OCI-LY3 (cell line): ENCODE measurements around the gene ZNF460.

Experiments used
- EZH2phosphoT487 ChIP-seq: fragments of 200-600 bp; shearing (Covaris generic); IDR thresholded peaks from 2 replicates; pipeline ENCODE4 v1.6.1; 2018; ENCODE audit warnings: antibody characterized with exemption, mixed run types, low read depth
- TF ChIP-seq, protein P1 (sequence below): fragments of 200-600, 300-600 bp; sonication (generic); IDR thresholded peaks from 2 replicates; pipeline ENCODE4 v1.5.1; 2014; ENCODE audit warnings: antibody characterized with exemption, low read length, low read depth

DNA sequence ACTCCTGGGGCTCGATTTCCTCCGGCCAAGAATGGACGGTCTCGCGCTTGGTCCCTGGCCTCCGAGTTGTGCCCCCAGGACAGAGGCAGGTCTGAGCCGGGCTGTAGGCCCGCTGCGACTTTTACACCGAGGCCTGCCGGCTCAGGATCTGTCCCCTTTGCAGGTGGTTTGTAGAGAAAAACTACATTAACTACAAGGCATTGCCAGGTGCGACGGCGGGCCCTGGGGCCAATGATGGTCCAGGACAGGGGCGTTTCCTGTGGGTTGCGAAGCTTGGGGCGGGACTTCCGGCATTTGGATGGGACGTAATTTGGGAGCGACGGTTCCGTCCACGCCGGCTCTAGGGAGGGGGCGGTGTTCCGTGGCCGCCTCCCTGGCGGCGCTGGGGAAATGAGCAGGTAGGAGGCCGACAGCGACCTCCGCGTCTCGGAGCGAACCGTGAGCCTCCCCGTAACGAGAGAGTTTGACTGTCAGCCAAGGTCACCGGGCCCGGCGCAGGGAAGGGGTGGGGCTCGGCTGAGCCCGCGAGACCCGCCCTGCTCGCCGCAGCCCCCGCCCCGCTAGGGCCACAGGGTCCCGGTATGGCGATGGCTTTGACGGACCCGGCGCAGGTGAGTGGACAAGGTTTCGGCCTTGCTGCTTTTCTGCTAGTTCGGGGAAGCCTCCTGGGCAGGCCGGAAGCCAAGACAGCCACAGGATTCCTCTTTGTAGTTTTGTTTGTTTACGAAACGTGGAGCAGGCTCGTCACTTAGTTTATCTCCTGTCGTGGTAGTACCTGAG, 39.8 kb upstream of the ZNF460 start, which contains the start of gene ZNF805:
- TF ChIP-seq, protein P1, sequence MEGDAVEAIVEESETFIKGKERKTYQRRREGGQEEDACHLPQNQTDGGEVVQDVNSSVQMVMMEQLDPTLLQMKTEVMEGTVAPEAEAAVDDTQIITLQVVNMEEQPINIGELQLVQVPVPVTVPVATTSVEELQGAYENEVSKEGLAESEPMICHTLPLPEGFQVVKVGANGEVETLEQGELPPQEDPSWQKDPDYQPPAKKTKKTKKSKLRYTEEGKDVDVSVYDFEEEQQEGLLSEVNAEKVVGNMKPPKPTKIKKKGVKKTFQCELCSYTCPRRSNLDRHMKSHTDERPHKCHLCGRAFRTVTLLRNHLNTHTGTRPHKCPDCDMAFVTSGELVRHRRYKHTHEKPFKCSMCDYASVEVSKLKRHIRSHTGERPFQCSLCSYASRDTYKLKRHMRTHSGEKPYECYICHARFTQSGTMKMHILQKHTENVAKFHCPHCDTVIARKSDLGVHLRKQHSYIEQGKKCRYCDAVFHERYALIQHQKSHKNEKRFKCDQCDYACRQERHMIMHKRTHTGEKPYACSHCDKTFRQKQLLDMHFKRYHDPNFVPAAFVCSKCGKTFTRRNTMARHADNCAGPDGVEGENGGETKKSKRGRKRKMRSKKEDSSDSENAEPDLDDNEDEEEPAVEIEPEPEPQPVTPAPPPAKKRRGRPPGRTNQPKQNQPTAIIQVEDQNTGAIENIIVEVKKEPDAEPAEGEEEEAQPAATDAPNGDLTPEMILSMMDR = peak; percentile 9; the same call in 1 of the 2 replicates
- TF ChIP-seq EZH2phosphoT487 = no peak
